Right atrium auricular region (tissue), 2 donors: ENCODE measurements around the gene TMEM132A. TPM values are rescaled to one million over a fixed set of nuclear protein-coding genes. Genes with fewer than 3 reads are reported as not detected.

ENCODE experiments used
- DNase-seq: peaks from one replicate; pipeline ENCODE4 v3.0.0-alpha.2; 2019; ENCODE audit warnings: low spot score
- H3K27ac ChIP-seq, 2 donors: fragments of 200-600 bp; sonication (generic); 1 replicate in 1 of 2; 2 replicates in 1 of 2; pipeline ENCODE4 v1.5.1; 2016 to 2019
- H3K27me3 ChIP-seq, 2 donors: fragments of 200-600 bp; sonication (generic); one replicate each; pipeline versions ENCODE4 v1.5.1 to v1.6.0; 2017 to 2019
- H3K36me3 ChIP-seq: fragments of 200-600 bp; sonication (generic); one replicate; pipeline ENCODE4 v1.5.1; 2016
- H3K4me1 ChIP-seq, 2 donors: fragments of 200-600 bp; sonication (generic); one replicate each; pipeline versions ENCODE4 v1.5.1 to v1.6.0; 2017 to 2019
- H3K4me3 ChIP-seq, 2 donors: fragments of 200-600 bp; sonication (generic); 1 replicate in 1 of 2; 2 replicates in 1 of 2; pipeline ENCODE4 v1.5.1; 2017 to 2019; ENCODE audit warnings: mild to moderate bottlenecking in 1 of 2, moderate library complexity in 1 of 2
- H3K9me3 ChIP-seq, 2 donors: fragments of 200-600 bp; sonication (generic); one replicate each; pipeline ENCODE4 v1.5.1; 2019
- total RNA-seq, 2 donors: library from RNA; depleted of rRNA; stranded (reverse); fragments of >200 nt; gene quantifications; one replicate each; pipeline ENCODE4 v1.1.0, GENCODE V29; 2016
- TF ChIP-seq, protein P1 (sequence below), 2 donors: fragments of 200-600 bp; sonication (generic); IDR thresholded peaks; one replicate each; pipeline ENCODE4 v1.5.1; 2019; ENCODE audit warnings: antibody characterized with exemption in 2 of 2

The TMEM132A gene
- total RNA-seq, 2 donors from 2014 or later: 7.5 to 8.4 TPM

GRCh38 chr11:60981515-60981914, 57.3 kb downstream of the TMEM132A start:
- Histone ChIP-seq H3K36me3 (no peaks in the 10 kb centered on the region), H3K27me3 (no peaks in the 10 kb centered on the region), H3K4me3 (no peak overlapping the region), H3K9me3 (no peaks in the 10 kb centered on the region), H3K4me1 (no peaks in the 10 kb centered on the region), H3K27ac (no peak overlapping the region)
- TF ChIP-seq, protein P1, sequence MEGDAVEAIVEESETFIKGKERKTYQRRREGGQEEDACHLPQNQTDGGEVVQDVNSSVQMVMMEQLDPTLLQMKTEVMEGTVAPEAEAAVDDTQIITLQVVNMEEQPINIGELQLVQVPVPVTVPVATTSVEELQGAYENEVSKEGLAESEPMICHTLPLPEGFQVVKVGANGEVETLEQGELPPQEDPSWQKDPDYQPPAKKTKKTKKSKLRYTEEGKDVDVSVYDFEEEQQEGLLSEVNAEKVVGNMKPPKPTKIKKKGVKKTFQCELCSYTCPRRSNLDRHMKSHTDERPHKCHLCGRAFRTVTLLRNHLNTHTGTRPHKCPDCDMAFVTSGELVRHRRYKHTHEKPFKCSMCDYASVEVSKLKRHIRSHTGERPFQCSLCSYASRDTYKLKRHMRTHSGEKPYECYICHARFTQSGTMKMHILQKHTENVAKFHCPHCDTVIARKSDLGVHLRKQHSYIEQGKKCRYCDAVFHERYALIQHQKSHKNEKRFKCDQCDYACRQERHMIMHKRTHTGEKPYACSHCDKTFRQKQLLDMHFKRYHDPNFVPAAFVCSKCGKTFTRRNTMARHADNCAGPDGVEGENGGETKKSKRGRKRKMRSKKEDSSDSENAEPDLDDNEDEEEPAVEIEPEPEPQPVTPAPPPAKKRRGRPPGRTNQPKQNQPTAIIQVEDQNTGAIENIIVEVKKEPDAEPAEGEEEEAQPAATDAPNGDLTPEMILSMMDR (IDR thresholded peaks at IDR 0.05): no peak
- no peak for DNase-seq

DNA sequence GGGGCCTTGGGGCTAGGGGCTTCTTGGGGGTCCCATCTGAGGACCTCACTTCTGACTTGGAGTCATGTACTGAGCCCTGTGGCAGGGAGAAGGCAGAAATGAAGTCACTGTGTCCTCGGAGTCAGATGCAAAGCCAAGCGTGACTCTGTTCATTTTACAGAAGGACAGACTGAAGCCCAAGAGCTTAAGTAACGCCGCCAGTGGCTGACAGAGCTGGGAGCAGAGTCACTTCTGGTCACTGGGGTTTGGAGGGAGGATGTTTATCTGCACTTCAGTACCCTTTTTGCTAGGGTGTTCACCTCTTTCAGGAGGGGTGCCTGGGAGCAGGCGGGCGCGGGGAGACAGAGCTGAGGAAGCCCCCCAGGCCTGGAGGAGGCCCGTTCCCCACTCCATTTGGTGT, 57.9 kb downstream of the TMEM132A start:
- DNase-seq: no peak
- Histone ChIP-seq H3K36me3 (no peaks in the 10 kb centered on the region), H3K27ac (no peak overlapping the region), H3K27me3 (no peaks in the 10 kb centered on the region), H3K4me1 (no peaks in the 10 kb centered on the region), H3K9me3 (no peaks in the 10 kb centered on the region), H3K4me3 (no peak overlapping the region)
- TF ChIP-seq, protein P1 (IDR thresholded peaks at IDR 0.05): no peak

- H3K4me1 ChIP-seq: no peaks in the 10 kb centered on the region
- DNase-seq: no peak
- TF ChIP-seq, protein P1 (IDR thresholded peaks at IDR 0.05): no peak
- H3K27me3 ChIP-seq: no peaks in the 10 kb centered on the region
- no peaks in the 10 kb centered on the region for H3K9me3 ChIP-seq
- no peak overlapping the region for H3K4me3 ChIP-seq
- no peak overlapping the region for H3K27ac ChIP-seq
- H3K36me3 ChIP-seq: no peaks in the 10 kb centered on the region
Observed at GRCh38 chr11:60984149-60984548, 59.9 kb downstream of the TMEM132A start.

DNA sequence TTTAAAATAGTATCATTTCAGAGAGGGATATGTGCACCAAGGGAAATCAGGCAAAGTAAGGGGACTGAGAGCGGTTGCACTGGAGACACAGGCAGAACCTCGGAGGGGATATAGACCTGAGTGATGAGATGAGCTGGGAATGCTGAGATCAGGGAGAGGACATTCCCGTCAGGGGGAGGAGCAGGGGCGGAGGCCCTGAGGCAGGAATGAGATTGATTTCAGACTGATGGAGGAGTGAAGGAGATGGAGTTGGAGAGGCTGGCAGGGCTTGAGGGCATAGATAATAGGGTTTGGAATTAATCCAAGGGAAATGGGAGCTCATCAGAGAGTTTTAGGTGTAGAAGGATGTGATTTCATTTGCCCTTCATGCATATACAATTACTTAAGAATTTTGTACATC, 60.4 kb downstream of the TMEM132A start:
- H3K4me3 ChIP-seq: no peak overlapping the region
- no peak overlapping the region for H3K27ac ChIP-seq
- H3K27me3 ChIP-seq: no peaks in the 10 kb centered on the region
- TF ChIP-seq, protein P1 (IDR thresholded peaks at IDR 0.05): no peak
- H3K36me3 ChIP-seq: no peaks in the 10 kb centered on the region
- no peak for DNase-seq
- no peaks in the 10 kb centered on the region for H3K4me1 ChIP-seq
- no peaks in the 10 kb centered on the region for H3K9me3 ChIP-seq

DNA sequence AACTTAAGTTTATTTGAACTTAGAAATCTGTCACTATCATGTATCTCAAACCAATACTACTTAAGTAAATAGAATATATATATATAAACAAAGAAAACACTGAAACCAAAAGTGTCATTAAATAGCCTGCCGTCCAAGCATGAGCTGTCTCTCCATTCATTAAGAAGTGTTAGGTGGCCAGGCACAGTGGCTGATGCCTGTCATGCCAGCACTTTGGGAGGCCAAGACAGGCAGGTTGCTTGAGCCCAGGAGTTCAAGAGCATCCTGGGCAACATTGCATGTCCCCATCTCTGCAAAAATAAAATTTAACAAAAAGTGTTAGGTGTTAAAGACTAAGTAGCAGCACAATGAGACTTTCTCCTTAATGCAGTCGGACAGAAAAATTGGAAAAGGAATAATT, 61.2 kb downstream of the TMEM132A start:
- no peaks in the 10 kb centered on the region for H3K9me3 ChIP-seq
- no peak overlapping the region for H3K27ac ChIP-seq
- no peaks in the 10 kb centered on the region for H3K27me3 ChIP-seq
- H3K4me3 ChIP-seq: no peak overlapping the region
- H3K4me1 ChIP-seq: no peaks in the 10 kb centered on the region
- TF ChIP-seq, protein P1 (IDR thresholded peaks at IDR 0.05): no peak
- DNase-seq: no peak
- H3K36me3 ChIP-seq: no peaks in the 10 kb centered on the region
